Measurements from ENCODE around the gene ACSL5.
"Not testable (repeated sequence)": the region's sequence is repeated elsewhere in the genome, so short reads cannot be mapped to it uniquely, and the experiment has no call there.

The ACSL5 gene

DNA sequence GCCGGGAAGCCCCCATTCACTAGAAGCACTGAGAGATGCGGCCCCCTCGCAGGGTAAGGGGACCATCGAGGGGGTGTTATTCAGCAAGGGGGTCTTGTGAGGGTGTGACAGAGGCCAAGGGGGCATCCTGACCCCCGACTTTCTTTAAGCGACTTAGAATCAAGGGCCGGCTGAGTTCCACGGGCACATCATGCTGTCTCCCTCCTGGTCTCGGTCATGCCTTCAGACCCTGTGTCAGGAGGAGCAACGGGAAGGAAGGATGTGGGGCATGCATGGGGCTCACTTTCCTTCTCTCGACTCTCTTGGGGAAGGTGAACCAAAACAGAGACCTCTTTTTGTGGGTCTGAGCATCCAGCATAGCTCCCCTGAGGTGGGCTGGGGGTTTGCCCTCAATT, 2.5 kb downstream of the ACSL5 start:
- DNase-seq, result no peak

- DNase-seq, result not testable (repeated sequence)
Measured at GRCh38 chr10:112377116-112377515, 3.2 kb downstream of the ACSL5 start.

GRCh38 chr10:112379635-112380296, 5.8 kb downstream of the ACSL5 start:
- no peak for DNase-seq

DNA sequence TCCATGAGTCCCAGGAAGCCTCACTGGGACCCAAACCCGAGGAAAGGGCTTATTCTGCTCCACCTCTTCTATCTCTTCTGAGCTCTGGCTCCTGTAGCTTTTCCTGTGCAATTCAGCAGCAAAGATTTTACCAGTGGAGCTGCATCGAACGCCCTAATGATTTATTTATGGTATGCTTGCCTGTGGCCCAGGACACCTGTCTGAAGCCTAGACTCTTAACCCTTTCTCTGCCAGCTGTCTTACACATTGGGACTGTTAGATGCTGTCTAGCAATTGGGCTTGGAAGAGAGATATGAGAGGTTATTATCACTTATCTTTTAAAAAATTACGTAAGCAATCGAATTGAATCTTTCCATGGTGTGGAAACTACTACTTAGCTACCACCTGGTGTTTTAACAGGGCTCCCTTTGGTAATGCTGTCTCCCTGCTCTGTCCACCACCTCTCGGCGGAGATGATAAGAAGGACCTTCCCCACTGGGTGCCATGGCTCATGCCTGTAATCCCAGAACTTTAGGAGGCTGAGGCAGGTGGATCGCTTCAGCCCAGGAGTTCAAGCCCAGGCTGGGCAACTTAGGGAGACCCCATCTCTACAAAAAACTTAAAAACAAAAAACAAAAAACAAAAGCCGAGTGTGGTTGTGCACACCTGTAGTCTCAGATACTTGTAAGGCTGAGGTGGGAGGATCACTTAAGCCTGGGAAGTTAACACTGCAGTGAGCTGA, 8.8 kb downstream of the ACSL5 start:
- DNase-seq, result no peak

DNA sequence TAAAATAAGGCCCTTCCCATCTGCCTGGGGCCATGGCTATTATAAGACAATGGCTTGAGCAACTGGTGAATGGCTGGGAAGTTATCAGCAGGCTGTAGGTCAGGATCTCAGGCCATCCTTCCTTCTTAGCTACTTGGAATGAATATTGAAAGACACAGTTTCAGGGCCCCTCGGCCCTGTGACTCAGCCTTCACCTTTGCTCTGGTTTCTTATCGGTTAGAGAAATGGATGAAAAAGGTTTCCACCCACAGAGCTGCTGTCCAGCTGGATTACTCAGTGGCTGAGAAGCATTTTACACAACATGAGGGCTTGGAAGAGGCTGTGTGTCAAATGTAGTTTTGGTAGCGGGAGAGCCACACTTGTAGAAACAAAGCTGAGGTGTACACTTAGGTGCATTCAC, 9.4 kb downstream of the ACSL5 start:
- DNase-seq, result no peak

DNA sequence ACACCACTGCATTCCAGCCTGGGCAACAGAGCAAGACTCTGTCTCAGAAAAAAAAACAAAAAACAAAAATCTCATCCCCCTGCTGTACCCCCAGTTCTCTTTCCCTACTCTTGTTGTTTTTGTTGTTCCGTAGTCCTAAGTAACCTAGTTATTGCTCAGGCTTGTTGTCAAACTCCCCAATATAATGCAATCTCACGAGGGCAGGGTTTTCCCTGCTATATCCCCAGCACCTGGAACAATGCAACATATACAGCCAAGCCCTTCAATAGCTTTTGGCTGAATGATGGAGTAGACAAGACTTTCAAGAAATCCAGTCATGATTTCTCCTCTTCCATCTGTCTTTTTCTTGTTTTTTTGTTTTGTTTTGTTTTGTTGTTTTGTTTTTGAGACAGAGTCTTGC, 10.2 kb downstream of the ACSL5 start:
- no peak for DNase-seq

GRCh38 chr10:112385201-112385600, 11.3 kb downstream of the ACSL5 start:
- no peak for DNase-seq

GRCh38 chr10:112388056-112388455, 14.1 kb downstream of the ACSL5 start:
- DNase-seq, result not testable (repeated sequence)

- no peak for DNase-seq
Measured at GRCh38 chr10:112388548-112388947, 14.6 kb downstream of the ACSL5 start.

GRCh38 chr10:112389271-112389822, 15.4 kb downstream of the ACSL5 start:
- no peak for DNase-seq

DNA sequence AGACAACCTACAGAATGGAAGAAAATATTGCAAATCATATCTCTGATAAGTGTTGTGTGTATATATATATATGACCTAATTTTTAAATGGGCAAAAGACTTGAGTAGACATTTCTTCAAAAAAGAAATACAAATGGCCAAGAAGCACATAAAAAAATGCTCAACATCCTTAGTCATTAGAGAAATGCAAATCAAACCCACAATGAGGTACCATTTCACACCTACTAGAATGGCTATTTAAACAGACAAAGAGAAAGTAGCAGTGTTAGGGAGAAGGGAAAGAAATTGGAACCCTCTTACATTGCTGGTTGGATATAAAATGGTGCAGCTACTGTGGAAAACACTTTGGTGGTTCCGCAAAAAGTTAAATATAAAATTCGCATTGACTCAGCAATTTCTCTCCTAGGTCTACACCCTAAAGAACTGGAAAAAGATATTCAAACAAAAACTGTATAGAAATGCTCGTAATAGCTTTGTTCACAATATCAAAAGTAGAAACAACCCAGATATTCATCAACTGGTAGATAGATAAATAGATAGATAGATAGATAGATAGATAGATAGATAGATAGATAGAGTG, 16.3 kb downstream of the ACSL5 start:
- DNase-seq, result no peak

DNA sequence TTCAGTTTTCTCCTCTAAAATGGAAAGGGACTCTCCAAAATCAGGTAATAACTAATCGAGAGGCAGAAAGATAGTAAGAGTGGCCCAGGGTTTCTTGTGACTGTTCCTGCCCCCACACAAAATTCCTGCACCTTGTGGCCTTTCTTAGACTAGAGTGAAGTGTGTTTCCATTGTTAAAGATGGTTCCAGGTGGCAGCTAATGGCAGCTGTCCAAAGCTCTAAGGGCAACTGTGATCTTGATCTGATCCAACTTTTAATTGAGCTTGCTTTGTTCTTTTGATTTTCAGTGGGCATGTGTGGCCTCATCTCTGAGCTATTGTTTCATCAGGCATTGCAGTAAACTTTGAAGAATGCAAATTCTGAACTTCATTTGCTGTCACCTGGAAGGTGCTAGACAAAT, 19.4 kb downstream of the ACSL5 start:
- no peak for DNase-seq

DNA sequence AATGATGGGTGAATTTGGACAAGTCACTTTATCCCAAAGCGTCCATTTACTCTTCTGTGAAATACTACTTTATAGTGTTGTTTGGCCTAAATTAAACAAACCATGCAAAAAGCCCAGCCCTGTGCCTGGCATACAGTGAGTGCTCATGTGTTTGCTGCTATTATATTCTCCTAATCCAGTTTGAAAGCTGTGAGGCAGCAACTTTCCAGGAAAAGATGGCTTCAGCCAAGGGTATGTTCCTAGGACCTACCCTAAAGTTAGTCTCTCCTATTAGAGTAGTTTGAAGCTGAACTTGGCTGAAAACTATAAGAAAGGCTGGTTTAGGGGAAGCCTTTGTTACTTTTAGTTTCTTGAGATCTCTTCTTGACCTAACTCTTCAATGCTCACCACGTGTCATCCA, 19.9 kb downstream of the ACSL5 start:
- DNase-seq, result no peak

- no peak for DNase-seq
Measured at GRCh38 chr10:112394475-112394875, 20.6 kb downstream of the ACSL5 start.

DNA sequence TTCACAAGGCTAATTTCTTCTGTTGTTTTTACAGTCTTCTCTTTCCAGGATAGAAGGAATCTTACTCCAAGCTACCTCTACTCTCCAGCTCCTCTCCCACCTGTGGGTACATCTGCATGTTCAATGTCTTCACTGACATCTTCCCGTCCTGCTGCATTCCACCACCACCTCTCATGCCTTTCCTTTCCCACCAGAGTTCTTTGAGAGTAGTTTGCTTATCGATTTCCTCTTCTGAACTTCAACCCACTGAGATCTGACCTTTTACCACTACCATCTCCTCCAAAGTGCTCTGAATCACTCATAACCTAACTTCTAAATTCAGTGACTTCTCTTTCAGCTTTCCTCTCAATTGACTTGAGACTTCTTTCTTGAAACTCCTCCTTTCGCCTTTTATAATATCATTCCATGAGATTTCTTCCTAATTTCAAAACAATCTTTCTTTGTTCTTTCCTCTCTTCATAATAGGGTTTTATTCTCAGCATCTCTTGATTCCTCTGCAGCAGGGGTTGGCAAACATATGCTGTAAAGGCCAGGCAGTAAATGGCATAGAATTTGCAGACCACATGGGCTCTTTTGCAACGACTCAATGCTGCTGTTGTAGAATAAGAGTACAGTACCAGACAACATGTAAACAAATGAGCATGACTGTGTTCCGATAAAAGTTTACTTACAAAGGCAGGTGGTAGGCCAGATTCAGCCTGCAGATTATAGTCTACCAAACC, 22.1 kb downstream of the ACSL5 start:
- DNase-seq, result no peak

- DNase-seq, result no peak
Measured at GRCh38 chr10:112397592-112397991, 23.7 kb downstream of the ACSL5 start.

- DNase-seq, result no peak
Measured at GRCh38 chr10:112402917-112403316, 29.0 kb downstream of the ACSL5 start.

- DNase-seq, result no peak
Measured at GRCh38 chr10:112404617-112405016, 30.7 kb downstream of the ACSL5 start.

GRCh38 chr10:112406806-112407205, 32.9 kb downstream of the ACSL5 start:
- not testable (repeated sequence) for DNase-seq

DNA sequence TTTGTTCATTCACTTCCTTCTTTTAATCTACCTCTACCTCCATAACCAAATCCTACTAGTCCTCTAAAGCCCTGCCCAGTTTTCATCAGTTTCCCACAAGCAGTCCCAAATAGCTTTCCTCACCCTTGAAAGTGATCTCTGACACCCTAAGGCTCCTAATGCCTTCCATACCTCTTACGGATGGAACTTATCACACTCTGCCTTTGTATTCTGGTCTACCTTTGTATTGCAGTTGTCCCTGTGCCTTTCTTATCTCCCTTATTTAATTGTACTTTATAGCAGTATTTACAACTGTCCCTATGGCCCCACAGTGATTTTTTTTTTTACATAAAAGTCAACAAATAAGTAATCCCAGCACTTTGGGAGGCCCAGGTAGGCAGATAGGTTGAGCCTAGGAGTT, 33.8 kb downstream of the ACSL5 start:
- DNase-seq, result no peak

- DNase-seq, result no peak
Measured at GRCh38 chr10:112409299-112409698, 35.4 kb downstream of the ACSL5 start.

GRCh38 chr10:112409755-112410154, 35.8 kb downstream of the ACSL5 start:
- DNase-seq, result no peak

GRCh38 chr10:112412696-112413095, 38.8 kb downstream of the ACSL5 start:
- DNase-seq, result no peak

Measured in effector CD8-positive, alpha-beta T cell (primary cell).